Neuronal stem cell (in vitro differentiated cells): Measurements from ENCODE around the gene ELMO1.

Experiments
- DNase-seq: peaks from one replicate; pipeline ENCODE4 v3.0.0-alpha.2; 2013; ENCODE audit warnings: low spot score
- H2AFZ ChIP-seq: one replicate; pipeline ENCODE4 v1.6.1; 2013; ENCODE audit warnings: mild to moderate bottlenecking, low read length, inconsistent platforms
- H2AK5ac ChIP-seq: 2 replicates; pipeline ENCODE4 v1.6.1; 2013; ENCODE audit warnings: low read depth, mild to moderate bottlenecking, inconsistent platforms, low read length, moderate library complexity, mixed read lengths
- H2BK120ac ChIP-seq: 2 replicates; pipeline ENCODE4 v1.6.1; 2013; ENCODE audit warnings: low read depth, mild to moderate bottlenecking, inconsistent platforms, low read length, moderate library complexity, mixed read lengths
- H2BK12ac ChIP-seq: one replicate; pipeline ENCODE4 v1.6.1; 2013; ENCODE audit warnings: low read length, inconsistent platforms
- H2BK15ac ChIP-seq: 2 replicates; pipeline ENCODE4 v1.6.1; 2013; ENCODE audit warnings: mild to moderate bottlenecking, low read length, inconsistent platforms, mixed read lengths
- H2BK5ac ChIP-seq: one replicate; pipeline ENCODE4 v1.6.1; 2013; ENCODE audit warnings: inconsistent platforms, mild to moderate bottlenecking, low read length, moderate library complexity
- H3K14ac ChIP-seq: one replicate; pipeline ENCODE4 v1.6.1; 2013; ENCODE audit warnings: low read length, inconsistent platforms
- H3K18ac ChIP-seq: 2 replicates; pipeline ENCODE4 v1.6.1; 2013; ENCODE audit warnings: low read length, inconsistent platforms
- H3K23ac ChIP-seq: 2 replicates; pipeline ENCODE4 v1.6.1; 2013; ENCODE audit warnings: low read depth, mild to moderate bottlenecking, mixed read lengths, low read length, inconsistent platforms; ENCODE audit not compliant: poor library complexity
- H3K27ac ChIP-seq: replicated peaks from 3 replicates; pipeline ENCODE4 v1.5.1; 2013; ENCODE audit warnings: low read length, inconsistent platforms
- H3K27me3 ChIP-seq, 3 experiments: 2 replicates each; pipeline ENCODE4 v1.6.1; 2013; ENCODE audit warnings: low read length in 3 of 3, mild to moderate bottlenecking in 2 of 3, inconsistent platforms in 1 of 3, low read depth in 1 of 3, mixed read lengths in 1 of 3, moderate library complexity in 1 of 3; ENCODE audit not compliant: control insufficient read depth in 3 of 3, insufficient read depth in 3 of 3
- H3K36me3 ChIP-seq, 2 donors: replicated peaks in 1 of 2; 2 replicates each; pipeline ENCODE4 v1.6.1; 2013; ENCODE audit warnings: low read length in 2 of 2; ENCODE audit not compliant: control insufficient read depth in 2 of 2, insufficient read depth in 2 of 2
- H3K4ac ChIP-seq: 2 replicates; pipeline ENCODE4 v1.6.1; 2013; ENCODE audit warnings: inconsistent platforms, mild to moderate bottlenecking, low read length, moderate library complexity
- H3K4me1 ChIP-seq, 2 donors: 1 replicate in 1 of 2; 2 replicates in 1 of 2; pipeline ENCODE4 v1.6.1; 2013; ENCODE audit warnings: low read length in 2 of 2, low read depth in 1 of 2; ENCODE audit not compliant: control insufficient read depth in 2 of 2, insufficient read depth in 1 of 2
- H3K4me2 ChIP-seq: one replicate; pipeline ENCODE4 v1.6.1; 2013; ENCODE audit warnings: mild to moderate bottlenecking, low read length, inconsistent platforms; ENCODE audit not compliant: insufficient read depth, poor library complexity, severe bottlenecking
- H3K4me3 ChIP-seq, 2 donors: 2 replicates each; pipeline ENCODE4 v1.5.1; 2013; ENCODE audit warnings: low read length in 2 of 2, mild to moderate bottlenecking in 2 of 2, inconsistent platforms in 1 of 2, moderate library complexity in 1 of 2
- H3K79me1 ChIP-seq: one replicate; pipeline ENCODE4 v1.6.1; 2013; ENCODE audit warnings: low read depth, mild to moderate bottlenecking, inconsistent platforms, low read length, moderate library complexity
- H3K9ac ChIP-seq: one replicate; pipeline ENCODE4 v1.6.1; 2013; ENCODE audit warnings: mild to moderate bottlenecking, low read depth, low read length, inconsistent platforms; ENCODE audit not compliant: poor library complexity
- H3K9me3 ChIP-seq, 2 donors: replicated peaks in 1 of 2; 2 replicates each; pipeline versions ENCODE3 to v1.6.1; 2013; ENCODE audit warnings: low read length in 2 of 2, mild to moderate bottlenecking in 2 of 2, inconsistent platforms in 1 of 2, low read depth in 1 of 2, mixed read lengths in 1 of 2, moderate library complexity in 1 of 2; ENCODE audit not compliant: control insufficient read depth in 2 of 2, insufficient read depth in 1 of 2
- H4K8ac ChIP-seq: one replicate; pipeline ENCODE4 v1.6.1; 2013; ENCODE audit warnings: low read depth, mild to moderate bottlenecking, inconsistent platforms, low read length, moderate library complexity
- H4K91ac ChIP-seq: one replicate; pipeline ENCODE4 v1.6.1; 2013; ENCODE audit warnings: low read length, low read depth, mild to moderate bottlenecking, inconsistent platforms; ENCODE audit not compliant: poor library complexity
- WGBS, 2 donors: extraction: QIAGEN DNeasy Blood & Tissue Kit; methylation state at CpG; one replicate each; pipeline ENCODE4 v1.1.7; 2013; ENCODE audit warnings: missing lambda C conversion rate in 2 of 2, mixed read lengths in 1 of 2; ENCODE audit not compliant: insufficient read length in 2 of 2, insufficient replicate concordance in 1 of 2; ENCODE audit errors: extremely low coverage in 2 of 2; 5-methylcytosine and 5-hydroxymethylcytosine counted together

ELMO1 gene

GRCh38 chr7:37388811-37389210 lies 59.9 kb downstream of the ELMO1 start:
- WGBS, 2 donors, result no CpG with 5 or more reads among the region's 4 CpGs
- Histone ChIP-seq H3K9me3 (no peaks in the 10 kb centered on the region), H3K18ac (no peak overlapping the region), H4K8ac (no peak overlapping the region), H2AK5ac (no peak overlapping the region), H3K23ac (no peak overlapping the region), H4K91ac (no peak overlapping the region), H2BK12ac (no peak overlapping the region), H3K4me3 (no peak overlapping the region), H3K14ac (no peak overlapping the region), H3K79me1 (no peaks in the 10 kb centered on the region), H3K4me1 (peaks cover 7 to 15% of the 10 kb centered on the region in 2 donors), H3K27me3 (no peaks in the 10 kb centered on the region), H3K36me3 (no peaks in the 10 kb centered on the region), H2AFZ (no peak overlapping the region), H3K4me2 (no peak overlapping the region), H2BK120ac (no peak overlapping the region), H2BK5ac (no peak overlapping the region), H2BK15ac (no peak overlapping the region), H3K4ac (no peak overlapping the region), H3K27ac (no peak overlapping the region), H3K9ac (no peak overlapping the region)
- no peak for DNase-seq

GRCh38 chr7:37385787-37386186 lies 62.9 kb downstream of the ELMO1 start:
- Histone ChIP-seq H3K4me1 (peaks cover 7 to 14% of the 10 kb centered on the region in 2 donors), H4K8ac (no peak overlapping the region), H3K4ac (no peak overlapping the region), H3K36me3 (no peaks in the 10 kb centered on the region), H3K9me3 (no peaks in the 10 kb centered on the region), H2BK5ac (no peak overlapping the region), H2BK12ac (no peak overlapping the region), H2BK15ac (no peak overlapping the region), H3K4me2 (no peak overlapping the region), H4K91ac (no peak overlapping the region), H3K79me1 (no peaks in the 10 kb centered on the region), H3K14ac (no peak overlapping the region), H3K4me3 (no peak overlapping the region), H2BK120ac (no peak overlapping the region), H3K18ac (no peak overlapping the region), H3K27me3 (no peaks in the 10 kb centered on the region), H3K9ac (no peak overlapping the region), H3K27ac (no peak overlapping the region), H2AFZ (no peak overlapping the region), H2AK5ac (no peak overlapping the region), H3K23ac (no peak overlapping the region)
- WGBS, 2 donors, result no CpG with 5 or more reads among the region's 6 CpGs
- DNase-seq, result no peak

GRCh38 chr7:37382546-37383088 lies 66.0 kb downstream of the ELMO1 start:
- Histone ChIP-seq H3K4ac (no peak overlapping the region), H2BK120ac (no peak overlapping the region), H3K18ac (no peak overlapping the region), H2BK12ac (no peak overlapping the region), H3K9me3 (peaks cover 0 to 1% of the 10 kb centered on the region in 2 donors), H3K4me1 (no peaks in the 10 kb centered on the region), H3K9ac (no peak overlapping the region), H4K8ac (no peak overlapping the region), H4K91ac (no peak overlapping the region), H3K27me3 (no peaks in the 10 kb centered on the region), H3K23ac (no peak overlapping the region), H3K4me3 (no peak overlapping the region), H3K4me2 (no peak overlapping the region), H2BK5ac (no peak overlapping the region), H3K36me3 (no peaks in the 10 kb centered on the region), H2BK15ac (no peak overlapping the region), H2AK5ac (no peak overlapping the region), H2AFZ (no peak overlapping the region), H3K14ac (no peak overlapping the region), H3K79me1 (no peaks in the 10 kb centered on the region), H3K27ac (no peak overlapping the region)
- no peak for DNase-seq
- no CpG with 5 or more reads among the region's 1 CpG for WGBS, 2 donors

- no peak overlapping the region for H3K4me3 ChIP-seq
- no peak overlapping the region for H3K9ac ChIP-seq
- no peak for DNase-seq
- H3K14ac ChIP-seq, result no peak overlapping the region
- H3K79me1 ChIP-seq, result no peaks in the 10 kb centered on the region
- H2BK12ac ChIP-seq, result no peak overlapping the region
- H2BK120ac ChIP-seq, result no peak overlapping the region
- no peak overlapping the region for H4K91ac ChIP-seq
- no peak overlapping the region for H3K23ac ChIP-seq
- no peak overlapping the region for H2AK5ac ChIP-seq
- peaks cover 3 to 9% of the 10 kb centered on the region in 2 donors for H3K9me3 ChIP-seq
- no peak overlapping the region for H3K4ac ChIP-seq
- H4K8ac ChIP-seq, result no peak overlapping the region
- no CpG with 5 or more reads among the region's 4 CpGs for WGBS, 2 donors
- H3K27ac ChIP-seq, result no peak overlapping the region
- no peaks in the 10 kb centered on the region for H3K27me3 ChIP-seq
- no peak overlapping the region for H2BK5ac ChIP-seq
- H3K4me2 ChIP-seq, result no peak overlapping the region
- H3K18ac ChIP-seq, result no peak overlapping the region
- H3K36me3 ChIP-seq, result no peaks in the 10 kb centered on the region
- no peak overlapping the region for H2BK15ac ChIP-seq
- H3K4me1 ChIP-seq, result no peaks in the 10 kb centered on the region
- no peak overlapping the region for H2AFZ ChIP-seq
These were observed 67.8 kb downstream of the ELMO1 start for GRCh38 chr7:37380831-37381230.
